Measurements from ENCODE around the gene TRAPPC2B. TPM values are rescaled to one million over a fixed set of nuclear protein-coding genes. Genes with fewer than 3 reads are reported as not detected.

The TRAPPC2B gene
- total and polyA plus RNA-seq, 2 of the 13 experiments (the other 11 are each of a cell fraction or from before 2014, with no cell fraction given): 13.3 to 17.7 TPM

GRCh38 chr19:57406516-57407123 is 43.3 kb downstream of the TRAPPC2B start (continued):
- TF ChIP-seq IKZF5 (CRISPR knock-in tag; IDR thresholded peaks at IDR 0.05) (0 out of 2 replicates have a peak, but pooled peaks have one; percentile 17), FOXK1 (CRISPR knock-in tag; IDR thresholded peaks at IDR 0.05; ENCODE audit: borderline replicate concordance, low read depth) (0 out of 2 replicates have a peak, but pooled peaks have one; percentile 21), TBX3 (IDR thresholded peaks at IDR 0.05; ENCODE audit: borderline replicate concordance) (no peak), SPEN (CRISPR knock-in tag; IDR thresholded peaks at IDR 0.05; ENCODE audit: low read depth) (0 out of 2 replicates have a peak, but pooled peaks have one; percentile 60), RXRA (CRISPR knock-in tag; IDR thresholded peaks at IDR 0.05) (peak; percentile 28; the same call in 1 of the 2 replicates), ZNF768 (CRISPR knock-in tag; IDR thresholded peaks at IDR 0.05) (peak; percentile 89), FOXA1 (IDR thresholded peaks at IDR 0.05) (no peak), FOXA1 (CRISPR knock-in tag; IDR thresholded peaks at IDR 0.05) (no peak), SAP130 (CRISPR knock-in tag; IDR thresholded peaks at IDR 0.05; ENCODE audit: low read depth) (peak; percentile 52; the same call in 1 of the 2 replicates), XRCC5 (optimal IDR thresholded peaks at IDR 0.05; ENCODE audit: low read length) (peak; percentile 92), KMT2A (CRISPR knock-in tag; IDR thresholded peaks at IDR 0.05) (peak; percentile 39; the same call in 1 of the 2 replicates), RXRB (CRISPR knock-in tag; IDR thresholded peaks at IDR 0.05; ENCODE audit: borderline replicate concordance) (0 out of 2 replicates have a peak, but pooled peaks have one; percentile 38), TOE1 (CRISPR knock-in tag; IDR thresholded peaks at IDR 0.05) (0 out of 2 replicates have a peak, but pooled peaks have one; percentile 63), NFKB2 (CRISPR knock-in tag; IDR thresholded peaks at IDR 0.05; ENCODE audit: borderline replicate concordance) (peak; percentile 45; the same call in 1 of the 2 replicates), LCORL (IDR thresholded peaks at IDR 0.05) (no peak), LCORL (CRISPR knock-in tag; IDR thresholded peaks at IDR 0.05) (0 out of 2 replicates have a peak, but pooled peaks have one; percentile 44), CREB3 (CRISPR knock-in tag; IDR thresholded peaks at IDR 0.05) (no peak), PBX3 (CRISPR knock-in tag; IDR thresholded peaks at IDR 0.05; ENCODE audit: borderline replicate concordance) (no peak), BRCA1 (CRISPR knock-in tag; IDR thresholded peaks at IDR 0.05) (0 out of 2 replicates have a peak, but pooled peaks have one; percentile 26), ZNF687 (CRISPR knock-in tag; IDR thresholded peaks at IDR 0.05) (peak; percentile 40), ZNF143 (CRISPR knock-in tag; IDR thresholded peaks at IDR 0.05) (peak; percentile 62; the same call in 1 of the 2 replicates), YEATS2 (CRISPR knock-in tag; IDR thresholded peaks at IDR 0.05; ENCODE audit: borderline replicate concordance) (0 out of 2 replicates have a peak, but pooled peaks have one; percentile 18)
